ENCODE measurements around the gene TNFRSF18. TPM values are rescaled to one million over a fixed set of nuclear protein-coding genes. Genes with fewer than 3 reads are reported as not detected.

TNFRSF18 gene
- polyA plus RNA-seq, 4 donors = 0.29 to 1.1 (median 0.67) TPM; not detected in 1

- no peak for DNase-seq (ENCODE audit: low read depth in 4 of 4, low spot score in 3 of 4)
Measured at GRCh38 chr1:1228596-1229321, 22.4 kb upstream of the TNFRSF18 start.

- DNase-seq (ENCODE audit: low read depth in 4 of 4, low spot score in 3 of 4) = no peak
Measured at GRCh38 chr1:1228187-1228586, 21.8 kb upstream of the TNFRSF18 start.

GRCh38 chr1:1227386-1227785, 21.0 kb upstream of the TNFRSF18 start:
- no peak for DNase-seq (ENCODE audit: low read depth in 4 of 4, low spot score in 3 of 4)

GRCh38 chr1:1226566-1227362, 20.4 kb upstream of the TNFRSF18 start:
- DNase-seq (ENCODE audit: low read depth in 4 of 4, low spot score in 3 of 4) = no peak

GRCh38 chr1:1225913-1226312, 19.5 kb upstream of the TNFRSF18 start:
- no peak for DNase-seq (ENCODE audit: low read depth in 4 of 4, low spot score in 3 of 4)

- no peak for DNase-seq (ENCODE audit: low read depth in 4 of 4, low spot score in 3 of 4)
Measured at GRCh38 chr1:1225238-1225845, 18.9 kb upstream of the TNFRSF18 start.

- DNase-seq (ENCODE audit: low read depth in 4 of 4, low spot score in 3 of 4) = no peak
Measured at GRCh38 chr1:1223891-1224290, 17.5 kb upstream of the TNFRSF18 start.

- no peak for DNase-seq (ENCODE audit: low read depth in 4 of 4, low spot score in 3 of 4)
Measured at GRCh38 chr1:1223321-1223720, 16.9 kb upstream of the TNFRSF18 start.

- DNase-seq (ENCODE audit: low read depth in 4 of 4, low spot score in 3 of 4) = no peak
Measured at GRCh38 chr1:1222575-1223225, 16.3 kb upstream of the TNFRSF18 start.

- DNase-seq (ENCODE audit: low read depth in 4 of 4, low spot score in 3 of 4) = no peak
Measured at GRCh38 chr1:1221887-1222574, 15.6 kb upstream of the TNFRSF18 start.

- no peak for DNase-seq (ENCODE audit: low read depth in 4 of 4, low spot score in 3 of 4)
Measured at GRCh38 chr1:1220197-1220596, 13.8 kb upstream of the TNFRSF18 start.

- DNase-seq (ENCODE audit: low read depth in 4 of 4, low spot score in 3 of 4) = no peak
Measured at GRCh38 chr1:1219341-1219740, 12.9 kb upstream of the TNFRSF18 start.

GRCh38 chr1:1218524-1219200, 12.3 kb upstream of the TNFRSF18 start:
- DNase-seq (ENCODE audit: low read depth in 4 of 4, low spot score in 3 of 4) = no peak

GRCh38 chr1:1217621-1218523, 11.5 kb upstream of the TNFRSF18 start:
- no peak for DNase-seq (ENCODE audit: low read depth in 4 of 4, low spot score in 3 of 4)

- no peak for DNase-seq (ENCODE audit: low read depth in 4 of 4, low spot score in 3 of 4)
Measured at GRCh38 chr1:1216770-1217620, 10.6 kb upstream of the TNFRSF18 start.

- no peak for DNase-seq (ENCODE audit: low read depth in 4 of 4, low spot score in 3 of 4)
Measured at GRCh38 chr1:1215881-1216605, 9.7 kb upstream of the TNFRSF18 start.

GRCh38 chr1:1215080-1215676, 8.8 kb upstream of the TNFRSF18 start:
- no peak for DNase-seq (ENCODE audit: low read depth in 4 of 4, low spot score in 3 of 4)
